Measurements from ENCODE around the gene HMMR.

Gene HMMR

GRCh38 chr5:163489055-163489744 is 28.8 kb downstream of the HMMR start:
- H3K27me3 ChIP-seq (ENCODE audit: insufficient read depth, low read length) = no peaks in the 10 kb centered on the region
- H3K36me3 ChIP-seq (ENCODE audit: insufficient read depth, low read length) = peaks cover 38% of the 10 kb centered on the region
- H3K27ac ChIP-seq (ENCODE audit: low read depth, low read length) = no peak overlapping the region
- H2AFZ ChIP-seq (ENCODE audit: low read length, unreplicated experiment) = no peak overlapping the region
- no peaks in the 10 kb centered on the region for H3K4me1 ChIP-seq (ENCODE audit: control insufficient read depth, insufficient read depth, low read length, unreplicated experiment)
- H3K4me3 ChIP-seq (ENCODE audit: low read depth, low read length) = no peak overlapping the region
- H3K79me2 ChIP-seq (ENCODE audit: control insufficient read depth, insufficient read depth, low read length, unreplicated experiment) = no peaks in the 10 kb centered on the region

- Histone ChIP-seq H3K4me3 (ENCODE audit: low read depth, low read length) (no peak overlapping the region), H3K4me1 (ENCODE audit: control insufficient read depth, insufficient read depth, low read length, unreplicated experiment) (no peaks in the 10 kb centered on the region), H3K27ac (ENCODE audit: low read depth, low read length) (no peak overlapping the region), H3K79me2 (ENCODE audit: control insufficient read depth, insufficient read depth, low read length, unreplicated experiment) (no peaks in the 10 kb centered on the region), H3K36me3 (ENCODE audit: insufficient read depth, low read length) (peaks cover 37% of the 10 kb centered on the region), H2AFZ (ENCODE audit: low read length, unreplicated experiment) (no peak overlapping the region), H3K27me3 (ENCODE audit: insufficient read depth, low read length) (no peaks in the 10 kb centered on the region)
Measured at GRCh38 chr5:163489745-163490075, 29.3 kb downstream of the HMMR start.

DNA sequence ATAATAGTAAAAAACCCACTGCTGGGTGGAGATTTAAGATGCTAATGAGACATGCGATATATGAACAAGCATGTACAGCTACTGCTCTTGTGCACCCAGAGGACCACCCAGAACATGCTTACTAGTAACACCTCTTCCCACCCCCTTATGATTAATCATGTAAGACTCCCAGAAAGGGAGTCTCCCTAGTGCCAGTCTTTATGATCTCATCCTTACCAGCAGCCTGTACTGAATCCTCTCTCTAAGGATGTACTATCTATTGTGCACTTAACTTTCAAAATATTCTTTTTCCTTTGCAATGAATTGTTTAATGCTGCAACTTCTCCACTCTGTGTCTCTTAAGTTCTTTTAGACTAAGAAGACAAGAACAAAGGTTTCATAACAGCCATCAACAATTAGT is 35.9 kb downstream of the HMMR start:
- Histone ChIP-seq H3K79me2 (ENCODE audit: control insufficient read depth, insufficient read depth, low read length, unreplicated experiment) (no peaks in the 10 kb centered on the region), H3K36me3 (ENCODE audit: insufficient read depth, low read length) (peaks cover 10% of the 10 kb centered on the region), H3K4me3 (ENCODE audit: low read depth, low read length) (no peak overlapping the region), H2AFZ (ENCODE audit: low read length, unreplicated experiment) (no peak overlapping the region), H3K4me1 (ENCODE audit: control insufficient read depth, insufficient read depth, low read length, unreplicated experiment) (no peaks in the 10 kb centered on the region), H3K27ac (ENCODE audit: low read depth, low read length) (no peak overlapping the region), H3K27me3 (ENCODE audit: insufficient read depth, low read length) (no peaks in the 10 kb centered on the region)

GRCh38 chr5:163497315-163497714 is 36.9 kb downstream of the HMMR start:
- Histone ChIP-seq H3K36me3 (ENCODE audit: insufficient read depth, low read length) (peaks cover 8% of the 10 kb centered on the region), H3K4me3 (ENCODE audit: low read depth, low read length) (no peak overlapping the region), H3K27me3 (ENCODE audit: insufficient read depth, low read length) (no peaks in the 10 kb centered on the region), H3K79me2 (ENCODE audit: control insufficient read depth, insufficient read depth, low read length, unreplicated experiment) (no peaks in the 10 kb centered on the region), H3K27ac (ENCODE audit: low read depth, low read length) (no peak overlapping the region), H3K4me1 (ENCODE audit: control insufficient read depth, insufficient read depth, low read length, unreplicated experiment) (peaks cover under 1% of the 10 kb centered on the region), H2AFZ (ENCODE audit: low read length, unreplicated experiment) (no peak overlapping the region)

- Histone ChIP-seq H3K4me1 (ENCODE audit: control insufficient read depth, insufficient read depth, low read length, unreplicated experiment) (peaks cover 6% of the 10 kb centered on the region), H3K79me2 (ENCODE audit: control insufficient read depth, insufficient read depth, low read length, unreplicated experiment) (no peaks in the 10 kb centered on the region), H3K4me3 (ENCODE audit: low read depth, low read length) (no peak overlapping the region), H3K27ac (ENCODE audit: low read depth, low read length) (no peak overlapping the region), H3K36me3 (ENCODE audit: insufficient read depth, low read length) (no peaks in the 10 kb centered on the region), H3K27me3 (ENCODE audit: insufficient read depth, low read length) (no peaks in the 10 kb centered on the region), H2AFZ (ENCODE audit: low read length, unreplicated experiment) (no peak overlapping the region)
Measured at GRCh38 chr5:163498886-163499285, 38.5 kb downstream of the HMMR start.

GRCh38 chr5:163502521-163502920 is 42.1 kb downstream of the HMMR start:
- H3K79me2 ChIP-seq (ENCODE audit: control insufficient read depth, insufficient read depth, low read length, unreplicated experiment) = peaks cover 22% of the 10 kb centered on the region
- H3K27ac ChIP-seq (ENCODE audit: low read depth, low read length) = peak overlapping the region; percentile 83
- H3K27me3 ChIP-seq (ENCODE audit: insufficient read depth, low read length) = no peaks in the 10 kb centered on the region
- peaks cover 6% of the 10 kb centered on the region for H3K4me1 ChIP-seq (ENCODE audit: control insufficient read depth, insufficient read depth, low read length, unreplicated experiment)
- no peaks in the 10 kb centered on the region for H3K36me3 ChIP-seq (ENCODE audit: insufficient read depth, low read length)
- H3K4me3 ChIP-seq (ENCODE audit: low read depth, low read length) = peak overlapping the region; percentile 93
- H2AFZ ChIP-seq (ENCODE audit: low read length, unreplicated experiment) = peak overlapping the region; percentile 86

GRCh38 chr5:163503106-163504078 is 43.0 kb downstream of the HMMR start:
- peak overlapping the region; percentile 83 for H3K27ac ChIP-seq (ENCODE audit: low read depth, low read length)
- H2AFZ ChIP-seq (ENCODE audit: low read length, unreplicated experiment) = peak overlapping the region; percentile 86
- peak overlapping the region; percentile 93 for H3K4me3 ChIP-seq (ENCODE audit: low read depth, low read length)
- peaks cover 30% of the 10 kb centered on the region for H3K79me2 ChIP-seq (ENCODE audit: control insufficient read depth, insufficient read depth, low read length, unreplicated experiment)
- peaks cover 15% of the 10 kb centered on the region for H3K4me1 ChIP-seq (ENCODE audit: control insufficient read depth, insufficient read depth, low read length, unreplicated experiment)
- H3K27me3 ChIP-seq (ENCODE audit: insufficient read depth, low read length) = no peaks in the 10 kb centered on the region
- no peaks in the 10 kb centered on the region for H3K36me3 ChIP-seq (ENCODE audit: insufficient read depth, low read length)

GRCh38 chr5:163504079-163504931 is 43.9 kb downstream of the HMMR start:
- Histone ChIP-seq H3K27me3 (ENCODE audit: insufficient read depth, low read length) (no peaks in the 10 kb centered on the region), H3K4me1 (ENCODE audit: control insufficient read depth, insufficient read depth, low read length, unreplicated experiment) (peaks cover 20% of the 10 kb centered on the region), H3K4me3 (ENCODE audit: low read depth, low read length) (peak overlapping the region; percentile 93), H3K27ac (ENCODE audit: low read depth, low read length) (peak overlapping the region; percentile 83), H2AFZ (ENCODE audit: low read length, unreplicated experiment) (peak overlapping the region; percentile 86), H3K36me3 (ENCODE audit: insufficient read depth, low read length) (no peaks in the 10 kb centered on the region), H3K79me2 (ENCODE audit: control insufficient read depth, insufficient read depth, low read length, unreplicated experiment) (peaks cover 39% of the 10 kb centered on the region)

DNA sequence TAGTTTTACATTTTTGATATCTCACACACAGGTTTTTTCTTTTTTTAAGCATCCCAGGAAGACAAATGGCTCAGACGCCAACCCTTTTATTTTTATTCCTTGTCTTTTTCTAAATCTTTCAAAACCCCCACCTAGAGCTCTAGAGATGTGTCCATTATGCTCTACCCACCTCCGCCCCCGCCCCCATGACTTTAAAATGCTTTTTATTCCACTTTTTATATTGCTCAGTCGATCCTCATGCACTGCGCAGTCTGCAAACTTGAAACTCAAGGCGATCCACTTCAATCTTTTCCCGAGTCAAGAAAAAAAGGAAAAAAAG is 44.6 kb downstream of the HMMR start:
- peak overlapping the region; percentile 65 for H2AFZ ChIP-seq (ENCODE audit: low read length, unreplicated experiment)
- H3K4me1 ChIP-seq (ENCODE audit: control insufficient read depth, insufficient read depth, low read length, unreplicated experiment) = peaks cover 23% of the 10 kb centered on the region
- peaks cover 46% of the 10 kb centered on the region for H3K79me2 ChIP-seq (ENCODE audit: control insufficient read depth, insufficient read depth, low read length, unreplicated experiment)
- H3K27ac ChIP-seq (ENCODE audit: low read depth, low read length) = peak overlapping the region; percentile 83
- H3K36me3 ChIP-seq (ENCODE audit: insufficient read depth, low read length) = no peaks in the 10 kb centered on the region
- peak overlapping the region; percentile 93 for H3K4me3 ChIP-seq (ENCODE audit: low read depth, low read length)
- H3K27me3 ChIP-seq (ENCODE audit: insufficient read depth, low read length) = no peaks in the 10 kb centered on the region

DNA sequence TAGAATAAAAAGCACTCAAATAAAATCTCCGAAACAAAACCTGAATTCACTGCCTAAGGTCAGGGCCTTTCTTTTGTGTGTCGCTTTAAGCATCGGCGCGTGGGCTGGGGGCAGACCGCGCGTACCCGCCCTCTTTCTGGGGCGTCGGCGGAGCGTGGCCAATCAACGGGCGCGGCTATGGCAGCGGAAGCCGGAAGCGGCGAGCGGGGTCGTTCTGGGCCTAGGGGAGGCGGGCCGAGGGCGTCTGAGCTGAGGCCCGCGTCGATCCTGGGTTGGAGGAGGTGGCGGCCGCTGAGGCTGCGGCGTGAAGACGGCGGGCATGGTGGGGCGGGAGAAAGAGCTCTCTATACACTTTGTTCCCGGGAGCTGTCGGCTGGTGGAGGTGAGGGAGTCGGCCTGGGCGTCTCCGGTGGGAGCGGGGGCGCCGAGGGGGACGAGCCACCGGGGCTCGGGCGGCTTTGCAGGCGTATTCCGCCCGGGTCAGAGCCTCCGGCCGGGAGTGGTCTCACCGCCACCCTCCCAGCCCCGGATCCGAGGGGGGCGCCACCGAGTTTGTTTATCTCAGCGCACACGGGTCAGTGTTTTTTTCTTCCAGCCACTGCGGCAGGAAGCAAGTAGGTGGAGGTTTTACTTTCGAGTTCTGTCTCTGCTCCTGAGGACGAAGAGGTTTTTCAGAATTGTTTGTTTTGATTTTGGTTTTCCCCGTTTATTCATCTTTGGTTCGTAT is 45.1 kb downstream of the HMMR start, which contains the start of gene MAT2B:
Gene MAT2B (plus strand): TSS at position 252 of the 727 bp plus-strand sequence. CDS start 68 bp downstream, at position 320.
- peaks cover 52% of the 10 kb centered on the region for H3K79me2 ChIP-seq (ENCODE audit: control insufficient read depth, insufficient read depth, low read length, unreplicated experiment)
- H3K27ac ChIP-seq (ENCODE audit: low read depth, low read length) = peak within 1 kb of the TSS; percentile 83
- peaks cover 25% of the 10 kb centered on the region for H3K4me1 ChIP-seq (ENCODE audit: control insufficient read depth, insufficient read depth, low read length, unreplicated experiment)
- peak within 1 kb of the TSS; percentile 86 for H2AFZ ChIP-seq (ENCODE audit: low read length, unreplicated experiment)
- H3K36me3 ChIP-seq (ENCODE audit: insufficient read depth, low read length) = no peaks in the 10 kb centered on the region
- H3K4me3 ChIP-seq (ENCODE audit: low read depth, low read length) = peak within 1 kb of the TSS; percentile 93
- H3K27me3 ChIP-seq (ENCODE audit: insufficient read depth, low read length) = no peaks in the 10 kb centered on the region
